ENCODE measurements around the gene ZNF598.

GRCh38 chr16:2058872-2059271, 49.3 kb upstream of the ZNF598 start:
- no peak for TF ChIP-seq CTCF (conservative IDR thresholded peaks at IDR 0.05; ENCODE audit: low read depth, low read length)
- no peak for TF ChIP-seq EZH2 (IDR thresholded peaks at IDR 0.05; ENCODE audit: borderline replicate concordance, low read depth, low read length, poor library complexity, severe bottlenecking)
